ENCODE measurements around the gene CNPY3.

GRCh38 chr6:42947950-42948349 lies 18.7 kb downstream of the CNPY3 start:
- no peak for TF ChIP-seq CTCF (IDR thresholded peaks at IDR 0.05 in 8 of 11, conservative IDR thresholded peaks at IDR 0.05 in 3 of 11)
- TF ChIP-seq POLR2A (IDR thresholded peaks at IDR 0.05): no peak

All from spleen (tissue), 7 donors.